ENCODE results near the gene OCA2. TPM values are rescaled to one million over a fixed set of nuclear protein-coding genes. Genes with fewer than 3 reads are reported as not detected.

Gene OCA2
- total and polyA plus RNA-seq, 2 experiments from 2014 or later = 0.49 to 0.63 TPM

GRCh38 chr15:27861171-27861570 is 237.9 kb downstream of the OCA2 start:
- Histone ChIP-seq H3K36me3 (no peaks in the 10 kb centered on the region), H3K4me1 (ENCODE audit: low read depth) (no peaks in the 10 kb centered on the region), H3K9me3 (ENCODE audit: low read depth) (no peaks in the 10 kb centered on the region)

GRCh38 chr15:27855137-27855536 is 244.0 kb downstream of the OCA2 start:
- H3K27me3 ChIP-seq = no peaks in the 10 kb centered on the region
- no peak for DNase-seq (ENCODE audit: low read depth in 1 of 2, low spot score in 1 of 2)
- H3K36me3 ChIP-seq = no peaks in the 10 kb centered on the region
- no peak overlapping the region for H3K27ac ChIP-seq
- TF ChIP-seq CTCF (IDR thresholded peaks at IDR 0.05; ENCODE audit: low read depth, low read length) = no peak
- no peak overlapping the region for H3K4me3 ChIP-seq
- no peaks in the 10 kb centered on the region for H3K4me1 ChIP-seq (ENCODE audit: low read depth)
- no peaks in the 10 kb centered on the region for H3K9me3 ChIP-seq (ENCODE audit: low read depth)

More at GRCh38 chr15:27861171-27861570, 237.9 kb downstream of the OCA2 start:
- no peak for DNase-seq (ENCODE audit: low read depth in 1 of 2, low spot score in 1 of 2)
- no peak overlapping the region for H3K27ac ChIP-seq
- TF ChIP-seq CTCF (IDR thresholded peaks at IDR 0.05; ENCODE audit: low read depth, low read length) = no peak
- no peaks in the 10 kb centered on the region for H3K27me3 ChIP-seq
- no peak overlapping the region for H3K4me3 ChIP-seq

- Histone ChIP-seq H3K4me3 (no peak overlapping the region), H3K27ac (no peak overlapping the region), H3K4me1 (ENCODE audit: low read depth) (no peaks in the 10 kb centered on the region), H3K36me3 (no peaks in the 10 kb centered on the region), H3K9me3 (ENCODE audit: low read depth) (no peaks in the 10 kb centered on the region), H3K27me3 (no peaks in the 10 kb centered on the region)
- TF ChIP-seq CTCF (IDR thresholded peaks at IDR 0.05; ENCODE audit: low read depth, low read length) = no peak
- DNase-seq (ENCODE audit: low read depth in 1 of 2, low spot score in 1 of 2) = no peak
These were observed 244.5 kb downstream of the OCA2 start for GRCh38 chr15:27854601-27855000.

GRCh38 chr15:27853624-27854455 is 245.3 kb downstream of the OCA2 start:
- H3K9me3 ChIP-seq (ENCODE audit: low read depth) = no peaks in the 10 kb centered on the region
- TF ChIP-seq CTCF (IDR thresholded peaks at IDR 0.05; ENCODE audit: low read depth, low read length) = no peak

GRCh38 chr15:27851858-27852210 is 247.3 kb downstream of the OCA2 start:
- Histone ChIP-seq H3K9me3 (ENCODE audit: low read depth) (no peaks in the 10 kb centered on the region), H3K27me3 (no peaks in the 10 kb centered on the region), H3K4me1 (ENCODE audit: low read depth) (no peaks in the 10 kb centered on the region), H3K4me3 (no peak overlapping the region), H3K36me3 (no peaks in the 10 kb centered on the region), H3K27ac (no peak overlapping the region)
- TF ChIP-seq CTCF (IDR thresholded peaks at IDR 0.05; ENCODE audit: low read depth, low read length) = no peak
- no peak for DNase-seq (ENCODE audit: low read depth in 1 of 2, low spot score in 1 of 2)

More at GRCh38 chr15:27853624-27854455, 245.3 kb downstream of the OCA2 start:
- no peaks in the 10 kb centered on the region for H3K36me3 ChIP-seq
- DNase-seq (ENCODE audit: low read depth in 1 of 2, low spot score in 1 of 2) = no peak
- no peaks in the 10 kb centered on the region for H3K4me1 ChIP-seq (ENCODE audit: low read depth)
- no peak overlapping the region for H3K4me3 ChIP-seq
- no peak overlapping the region for H3K27ac ChIP-seq
- H3K27me3 ChIP-seq = no peaks in the 10 kb centered on the region

Data from cardiac muscle cell (in vitro differentiated cells and primary cell).